ENCODE data around the gene KRTAP26-1. TPM values are rescaled to one million over a fixed set of nuclear protein-coding genes. Genes with fewer than 3 reads are reported as not detected.
A peak's percentile ranks its signal among the peaks of the same experiment; 100 is the strongest.

Gene KRTAP26-1
- total RNA-seq, 1 donor from 2014 or later: not detected

GRCh38 chr21:30329203-30329875, 9.2 kb upstream of the KRTAP26-1 start:
- Histone ChIP-seq H3K4me2 (ENCODE audit: low read length) (peak overlapping the region; percentile 26), H3K36me3 (ENCODE audit: insufficient read depth, low read length) (no peaks in the 10 kb centered on the region), H4K20me1 (ENCODE audit: insufficient read depth, low read length) (no peaks in the 10 kb centered on the region), H3K27me3 (ENCODE audit: insufficient read depth, low read length) (no peaks in the 10 kb centered on the region), H3K27ac (ENCODE audit: low read depth, low read length) (no peak overlapping the region), H3K79me2 (ENCODE audit: insufficient read depth, low read length) (no peaks in the 10 kb centered on the region), H3K4me1 (ENCODE audit: insufficient read depth, low read length) (no peaks in the 10 kb centered on the region), H3K9ac (ENCODE audit: low read length) (no peak overlapping the region), H3K9me3 (ENCODE audit: insufficient read depth, low read depth, low read length) (no peaks in the 10 kb centered on the region), H2AFZ (ENCODE audit: low read depth, low read length) (no peak overlapping the region), H3K4me3 (ENCODE audit: insufficient read depth, low read depth, low read length) (no peak overlapping the region)
- Mint-ChIP-seq H3K27ac (ENCODE audit: unreplicated experiment) (no peak overlapping the region), H3K9me3 (ENCODE audit: unreplicated experiment) (peaks cover 2% of the 10 kb centered on the region), H3K36me3 (ENCODE audit: low read depth, unreplicated experiment) (no peaks in the 10 kb centered on the region), H3K27me3 (ENCODE audit: low read depth, unreplicated experiment) (no peaks in the 10 kb centered on the region), H3K4me1 (ENCODE audit: low read depth, unreplicated experiment) (peaks cover 13% of the 10 kb centered on the region), H3K4me3 (ENCODE audit: unreplicated experiment) (no peak overlapping the region)
- TF ChIP-seq EZH2 (IDR thresholded peaks at IDR 0.05; ENCODE audit: insufficient read depth, low read length): no peak
- TF ChIP-seq CTCF (IDR thresholded peaks at IDR 0.05; ENCODE audit: insufficient read depth, low read depth, low read length): no peak
- DNase-seq (ENCODE audit: low read depth): no peak
- FAIRE-seq: no peak

- DNase-seq (ENCODE audit: low read depth) (no peak), FAIRE-seq (no peak)
- no peak overlapping the region for H3K9ac ChIP-seq (ENCODE audit: low read length)
- H2AFZ ChIP-seq (ENCODE audit: low read depth, low read length): no peak overlapping the region
- Mint-ChIP-seq H3K9me3 (ENCODE audit: unreplicated experiment) (peaks cover 2% of the 10 kb centered on the region), H3K27me3 (ENCODE audit: low read depth, unreplicated experiment) (no peaks in the 10 kb centered on the region), H3K27ac (ENCODE audit: unreplicated experiment) (no peak overlapping the region), H3K4me3 (ENCODE audit: unreplicated experiment) (no peak overlapping the region), H3K4me1 (ENCODE audit: low read depth, unreplicated experiment) (no peaks in the 10 kb centered on the region), H3K36me3 (ENCODE audit: low read depth, unreplicated experiment) (no peaks in the 10 kb centered on the region)
- no peaks in the 10 kb centered on the region for H3K4me1 ChIP-seq (ENCODE audit: insufficient read depth, low read length)
- no peaks in the 10 kb centered on the region for H3K79me2 ChIP-seq (ENCODE audit: insufficient read depth, low read length)
- H4K20me1 ChIP-seq (ENCODE audit: insufficient read depth, low read length): no peaks in the 10 kb centered on the region
- no peaks in the 10 kb centered on the region for H3K27me3 ChIP-seq (ENCODE audit: insufficient read depth, low read length)
- no peak overlapping the region for H3K27ac ChIP-seq (ENCODE audit: low read depth, low read length)
- H3K9me3 ChIP-seq (ENCODE audit: insufficient read depth, low read depth, low read length): no peaks in the 10 kb centered on the region
- no peak overlapping the region for H3K4me2 ChIP-seq (ENCODE audit: low read length)
- H3K36me3 ChIP-seq (ENCODE audit: insufficient read depth, low read length): no peaks in the 10 kb centered on the region
- TF ChIP-seq CTCF (IDR thresholded peaks at IDR 0.05; ENCODE audit: insufficient read depth, low read depth, low read length): no peak
- TF ChIP-seq EZH2 (IDR thresholded peaks at IDR 0.05; ENCODE audit: insufficient read depth, low read length): no peak
- H3K4me3 ChIP-seq (ENCODE audit: insufficient read depth, low read depth, low read length): no peak overlapping the region
Measured at GRCh38 chr21:30326390-30326789, 6.3 kb upstream of the KRTAP26-1 start.

GRCh38 chr21:30315701-30316100, 4.4 kb downstream of the KRTAP26-1 start:
- Mint-ChIP-seq H3K4me3 (ENCODE audit: unreplicated experiment) (no peak overlapping the region), H3K27me3 (ENCODE audit: low read depth, unreplicated experiment) (no peaks in the 10 kb centered on the region), H3K4me1 (ENCODE audit: low read depth, unreplicated experiment) (no peaks in the 10 kb centered on the region), H3K27ac (ENCODE audit: unreplicated experiment) (no peak overlapping the region), H3K9me3 (ENCODE audit: unreplicated experiment) (no peaks in the 10 kb centered on the region), H3K36me3 (ENCODE audit: low read depth, unreplicated experiment) (no peaks in the 10 kb centered on the region)
- no peak overlapping the region for H3K9ac ChIP-seq (ENCODE audit: low read length)
- FAIRE-seq (no peak), DNase-seq (ENCODE audit: low read depth) (no peak)
- no peak overlapping the region for H3K4me3 ChIP-seq (ENCODE audit: insufficient read depth, low read depth, low read length)
- no peaks in the 10 kb centered on the region for H3K36me3 ChIP-seq (ENCODE audit: insufficient read depth, low read length)
- no peaks in the 10 kb centered on the region for H3K79me2 ChIP-seq (ENCODE audit: insufficient read depth, low read length)
- no peak overlapping the region for H3K4me2 ChIP-seq (ENCODE audit: low read length)
- no peak overlapping the region for H3K27ac ChIP-seq (ENCODE audit: low read depth, low read length)
- TF ChIP-seq EZH2 (IDR thresholded peaks at IDR 0.05; ENCODE audit: insufficient read depth, low read length) (no peak), CTCF (IDR thresholded peaks at IDR 0.05; ENCODE audit: insufficient read depth, low read depth, low read length) (no peak)
- H4K20me1 ChIP-seq (ENCODE audit: insufficient read depth, low read length): no peaks in the 10 kb centered on the region
- no peaks in the 10 kb centered on the region for H3K4me1 ChIP-seq (ENCODE audit: insufficient read depth, low read length)
- H3K9me3 ChIP-seq (ENCODE audit: insufficient read depth, low read depth, low read length): no peaks in the 10 kb centered on the region
- H2AFZ ChIP-seq (ENCODE audit: low read depth, low read length): no peak overlapping the region
- H3K27me3 ChIP-seq (ENCODE audit: insufficient read depth, low read length): no peaks in the 10 kb centered on the region
